HCT116 (cell line): ENCODE results near the gene NAV3. TPM values are rescaled to one million over a fixed set of nuclear protein-coding genes. Genes with fewer than 3 reads are reported as not detected.

Experiments used
- ATAC-seq: fragments of 200-7000 bp; cut with Tn5 transposase; 2 replicates; pipeline ENCODE4 v1.9.1; 2020; ENCODE audit warnings: mild to moderate bottlenecking, moderate library complexity
- BruUV-seq: library from RNA; stranded (reverse); fragments of 400-500 nt; replicated peaks from 2 replicates; lab custom pipeline; 2021; lab: Mats Ljungman, UMichigan
- CTCF ChIA-PET: fragments of 300-600 bp; sonication (Branson Sonifier 250); formaldehyde crosslinking; loops from one replicate; lab custom pipeline; 2021; ENCODE audit warnings: antibody characterized with exemption; lab: Charles Lee
- POLR2A ChIA-PET: fragments of 300-600, 350-600 bp; sonication (Branson Sonifier 250); formaldehyde crosslinking; loops from one replicate; lab custom pipeline; 2021; ENCODE audit warnings: antibody characterized with exemption; lab: Charles Lee
- RAD21 ChIA-PET, 2 experiments: fragments of 300-600 bp; sonication (Branson Sonifier 250); formaldehyde crosslinking; loops; one replicate each; lab custom pipeline; 2023; ENCODE audit warnings: low total read pairs in 2 of 2; ENCODE audit not compliant: uncharacterized antibody in 2 of 2, unreplicated experiment in 2 of 2, low non-redundant PET in 1 of 2; lab: Charles Lee
- DNase-seq: peaks from one replicate; pipeline ENCODE4 v3.0.0-alpha.2; 2010; ENCODE audit warnings: low read depth, low spot score
- H2AFZ ChIP-seq: fragments of 200-600 bp; shearing (Covaris generic), sonication (generic); 2 replicates; pipeline ENCODE4 v1.6.1; 2017; ENCODE audit warnings: low read depth, mixed run types, mixed read lengths, antibody characterized with exemption, low read length; ENCODE audit not compliant: poor library complexity, severe bottlenecking
- H3K27ac ChIP-seq: 2 replicates; pipeline ENCODE4 v1.5.1; 2012; ENCODE audit warnings: low read depth, low read length
- H3K27me3 ChIP-seq: fragments of 200-600 bp; sonication (generic); 2 replicates; pipeline ENCODE4 v1.6.1; 2016; ENCODE audit warnings: mixed run types, low read length, mixed read lengths; ENCODE audit not compliant: insufficient read depth
- H3K36me3 ChIP-seq, 2 experiments: fragments of 200-500 bp in 1 of 2; fragments of 200-600 bp in 1 of 2; sonication (Bioruptor generic) in 1 of 2; sonication (generic) in 1 of 2; 2 replicates each; pipeline versions ENCODE4 v1.5.1 to v1.6.1; 2014 to 2016; ENCODE audit warnings: low read length in 2 of 2, inconsistent platforms in 1 of 2, mixed read lengths in 1 of 2, mixed run types in 1 of 2; ENCODE audit not compliant: insufficient read depth in 2 of 2, control insufficient read depth in 1 of 2
- H3K4me1 ChIP-seq, 2 experiments: fragments of 200-600 bp in 1 of 2; sonication (generic) in 1 of 2; 2 replicates each; pipeline versions ENCODE4 v1.5.1 to v1.6.1; 2012 to 2017; ENCODE audit warnings: low read length in 2 of 2, inconsistent platforms in 1 of 2, mild to moderate bottlenecking in 1 of 2, mixed read lengths in 1 of 2, mixed run types in 1 of 2, moderate library complexity in 1 of 2; ENCODE audit not compliant: insufficient read depth in 2 of 2, control insufficient read depth in 1 of 2
- H3K4me2 ChIP-seq: fragments of 200-600 bp; sonication (generic); 2 replicates; pipeline ENCODE4 v1.6.1; 2017; ENCODE audit warnings: mixed run types, low read length, mixed read lengths
- H3K4me3 ChIP-seq, 2 experiments: fragments of 200-600 bp in 1 of 2; sonication (generic) in 1 of 2; replicated peaks in 1 of 2; 2 replicates each; pipeline ENCODE4 v1.5.1; 2011 to 2016; ENCODE audit warnings: low read length in 2 of 2, control low read depth in 1 of 2, low read depth in 1 of 2, mild to moderate bottlenecking in 1 of 2, mixed read lengths in 1 of 2, mixed run types in 1 of 2
- H3K79me2 ChIP-seq: fragments of 200-600 bp; sonication (generic); 2 replicates; pipeline ENCODE4 v1.6.1; 2017; ENCODE audit warnings: mild to moderate bottlenecking, mixed run types, low read length, moderate library complexity, mixed read lengths; ENCODE audit not compliant: insufficient read depth
- H3K9ac ChIP-seq: fragments of 200-600 bp; sonication (generic); 2 replicates; pipeline ENCODE4 v1.6.1; 2016; ENCODE audit warnings: low read length, mixed read lengths
- H3K9me2 ChIP-seq: fragments of 200-600 bp; sonication (generic), shearing (Covaris generic); 2 replicates; pipeline ENCODE4 v1.6.1; 2017; ENCODE audit warnings: mixed run types, mild to moderate bottlenecking, moderate library complexity; ENCODE audit not compliant: insufficient read depth
- H3K9me3 ChIP-seq, 2 experiments: fragments of 200-500 bp in 1 of 2; fragments of 200-600 bp in 1 of 2; sonication (Bioruptor generic) in 1 of 2; sonication (generic) in 1 of 2; 2 replicates each; pipeline ENCODE4 v1.6.1; 2014 to 2017; ENCODE audit warnings: low read length in 2 of 2, mixed read lengths in 2 of 2, inconsistent platforms in 1 of 2, low read depth in 1 of 2, mild to moderate bottlenecking in 1 of 2, mixed run types in 1 of 2, moderate library complexity in 1 of 2; ENCODE audit not compliant: control insufficient read depth in 1 of 2, insufficient read depth in 1 of 2
- H4K20me1 ChIP-seq: fragments of 200-600 bp; sonication (generic), shearing (Covaris generic); 2 replicates; pipeline ENCODE4 v1.6.1; 2017; ENCODE audit warnings: mixed run types, mild to moderate bottlenecking, moderate library complexity; ENCODE audit not compliant: insufficient read depth
- ATF3 ChIP-seq: IDR thresholded peaks from 2 replicates; pipeline ENCODE4 v1.6.1; 2012
- CEBPB ChIP-seq: IDR thresholded peaks from 2 replicates; pipeline ENCODE4 v1.6.1; 2012; ENCODE audit warnings: low read depth
- CTCF ChIP-seq, 3 experiments: fragments of 200-600 bp in 1 of 3; sonication (generic) in 1 of 3; IDR thresholded peaks in 2 of 3; conservative IDR thresholded peaks in 1 of 3; 2 replicates each; pipeline ENCODE4 v1.5.1; 2012 to 2017; ENCODE audit warnings: low read depth in 2 of 3, low read length in 2 of 3, antibody characterized with exemption in 1 of 3, borderline replicate concordance in 1 of 3, control low read depth in 1 of 3, mild to moderate bottlenecking in 1 of 3, mixed read lengths in 1 of 3, mixed run types in 1 of 3, moderate library complexity in 1 of 3; ENCODE audit not compliant: insufficient read depth in 1 of 3
- EGR1 ChIP-seq: IDR thresholded peaks from 2 replicates; pipeline ENCODE4 v1.6.1; 2012; ENCODE audit warnings: low read depth
- ELF1 ChIP-seq: IDR thresholded peaks from 2 replicates; pipeline ENCODE4 v1.6.1; 2012; ENCODE audit warnings: low read depth, borderline replicate concordance
- EZH2 ChIP-seq: fragments of 200-600 bp; sonication (generic); IDR thresholded peaks from 2 replicates; pipeline ENCODE4 v1.6.1; 2017; ENCODE audit warnings: antibody characterized with exemption, mixed run types
- FOSL1 ChIP-seq: IDR thresholded peaks from 2 replicates; pipeline ENCODE4 v1.6.1; 2012; ENCODE audit warnings: low read depth
- SRF ChIP-seq: IDR thresholded peaks from 2 replicates; pipeline ENCODE4 v1.6.1; 2012; ENCODE audit warnings: low read depth
- ZFX ChIP-seq: fragments of 450-650 bp; IDR thresholded peaks from 2 replicates; pipeline ENCODE4 v1.6.1; 2017
- intact Hi-C: fragments of 100-400 bp; cut with micrococcal nuclease; formaldehyde crosslinking; loops from 2 replicates; pipeline ENCODE4 v1.10.0; 2022
- total RNA-seq: library from RNA; stranded (reverse); gene quantifications from one replicate; pipeline ENCODE4 v1.2.1, GENCODE V29; 2021; ENCODE audit not compliant: unreplicated experiment
- TF ChIP-seq, protein P1 (sequence below): IDR thresholded peaks from 2 replicates; pipeline ENCODE4 v1.6.1; 2012; ENCODE audit warnings: low read depth

The NAV3 gene
- total RNA-seq, 1 experiment from 2014 or later, result 7.8 TPM

DNA sequence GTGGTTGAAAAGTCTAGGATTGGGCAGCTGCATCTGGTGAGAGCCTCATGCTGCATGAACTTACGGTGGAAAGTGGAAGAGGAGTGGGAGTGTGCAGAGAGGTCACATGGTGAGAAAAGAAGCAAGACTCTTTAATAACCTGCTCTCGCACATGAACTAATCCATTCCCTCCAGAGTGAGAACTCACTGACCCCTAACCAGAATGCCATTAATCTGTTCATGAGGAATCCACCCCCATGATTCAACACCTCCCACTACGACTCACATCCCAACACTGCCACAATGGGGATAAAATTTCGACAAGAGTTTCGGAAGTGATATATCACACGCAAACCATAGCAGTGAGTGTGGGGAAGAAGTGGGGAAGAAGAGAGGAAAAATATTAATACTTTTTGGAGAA, 377.4 kb downstream of the NAV3 start:
- TF ChIP-seq SRF (no peak), ELF1 (no peak), ATF3 (no peak), FOSL1 (no peak), CEBPB (no peak), EZH2 (no peak), ZFX (no peak), EGR1 (no peak), CTCF (IDR thresholded peaks at IDR 0.05 in 2 of 3, conservative IDR thresholded peaks at IDR 0.05 in 1 of 3; ENCODE audit: borderline replicate concordance in 1 of 3, insufficient read depth in 1 of 3, low read depth in 2 of 3, low read length in 2 of 3) (no peak)
- TF ChIP-seq, protein P1, sequence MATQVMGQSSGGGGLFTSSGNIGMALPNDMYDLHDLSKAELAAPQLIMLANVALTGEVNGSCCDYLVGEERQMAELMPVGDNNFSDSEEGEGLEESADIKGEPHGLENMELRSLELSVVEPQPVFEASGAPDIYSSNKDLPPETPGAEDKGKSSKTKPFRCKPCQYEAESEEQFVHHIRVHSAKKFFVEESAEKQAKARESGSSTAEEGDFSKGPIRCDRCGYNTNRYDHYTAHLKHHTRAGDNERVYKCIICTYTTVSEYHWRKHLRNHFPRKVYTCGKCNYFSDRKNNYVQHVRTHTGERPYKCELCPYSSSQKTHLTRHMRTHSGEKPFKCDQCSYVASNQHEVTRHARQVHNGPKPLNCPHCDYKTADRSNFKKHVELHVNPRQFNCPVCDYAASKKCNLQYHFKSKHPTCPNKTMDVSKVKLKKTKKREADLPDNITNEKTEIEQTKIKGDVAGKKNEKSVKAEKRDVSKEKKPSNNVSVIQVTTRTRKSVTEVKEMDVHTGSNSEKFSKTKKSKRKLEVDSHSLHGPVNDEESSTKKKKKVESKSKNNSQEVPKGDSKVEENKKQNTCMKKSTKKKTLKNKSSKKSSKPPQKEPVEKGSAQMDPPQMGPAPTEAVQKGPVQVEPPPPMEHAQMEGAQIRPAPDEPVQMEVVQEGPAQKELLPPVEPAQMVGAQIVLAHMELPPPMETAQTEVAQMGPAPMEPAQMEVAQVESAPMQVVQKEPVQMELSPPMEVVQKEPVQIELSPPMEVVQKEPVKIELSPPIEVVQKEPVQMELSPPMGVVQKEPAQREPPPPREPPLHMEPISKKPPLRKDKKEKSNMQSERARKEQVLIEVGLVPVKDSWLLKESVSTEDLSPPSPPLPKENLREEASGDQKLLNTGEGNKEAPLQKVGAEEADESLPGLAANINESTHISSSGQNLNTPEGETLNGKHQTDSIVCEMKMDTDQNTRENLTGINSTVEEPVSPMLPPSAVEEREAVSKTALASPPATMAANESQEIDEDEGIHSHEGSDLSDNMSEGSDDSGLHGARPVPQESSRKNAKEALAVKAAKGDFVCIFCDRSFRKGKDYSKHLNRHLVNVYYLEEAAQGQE, result no peak
- no peak for ATAC-seq
- RAD21 ChIA-PET, result no interaction called here
- no peak for DNase-seq
- H3K4me3 ChIP-seq, result no peak overlapping the region
- no peak overlapping the region for H3K4me2 ChIP-seq
- H3K27me3 ChIP-seq, result no peaks in the 10 kb centered on the region
- no peaks in the 10 kb centered on the region for H3K36me3 ChIP-seq
- no peak overlapping the region for H3K27ac ChIP-seq
- no peaks in the 10 kb centered on the region for H3K9me3 ChIP-seq
- H3K9ac ChIP-seq, result no peak overlapping the region
- H2AFZ ChIP-seq, result no peak overlapping the region
- H3K79me2 ChIP-seq, result no peaks in the 10 kb centered on the region
- intact Hi-C loops, result no loop called here
- H3K9me2 ChIP-seq, result peaks cover 3% of the 10 kb centered on the region; the same call in 1 of the 2 replicates
- POLR2A ChIA-PET, result no interaction called here
- no peaks in the 10 kb centered on the region for H4K20me1 ChIP-seq
- CTCF ChIA-PET, result no interaction called here
- peaks cover 3 to 4% of the 10 kb centered on the region in 2 experiments; a peak in 2 of 4 replicates for H3K4me1 ChIP-seq
- no TSS peak for BruUV-seq
